A549 (cell line): ENCODE data around the gene MND1.

Source experiments
- CHD2 ChIP-seq: fragments of 150-350 bp; IDR thresholded peaks from 2 replicates; pipeline ENCODE4 v1.6.1; 2014; ENCODE audit warnings: low read length; ENCODE audit not compliant: partially characterized antibody
- HOXA7 ChIP-seq: fragments of 250-450 bp; sonication (Bioruptor Pico); IDR thresholded peaks from 2 replicates; pipeline ENCODE4 v1.5.0; 2020; ENCODE audit warnings: mild to moderate bottlenecking, moderate library complexity
- MAFK ChIP-seq: fragments of 450-650 bp; IDR thresholded peaks from 2 replicates; pipeline ENCODE4 v1.6.1; 2014; ENCODE audit not compliant: partially characterized antibody
- POLR2A ChIP-seq: IDR thresholded peaks from 2 replicates; pipeline ENCODE4 v1.6.1; 2012; ENCODE audit warnings: mild to moderate bottlenecking, low read length
- RFX5 ChIP-seq: fragments of 450-650 bp; IDR thresholded peaks from 2 replicates; pipeline ENCODE4 v1.7.1; 2014; ENCODE audit warnings: antibody characterized with exemption, mild to moderate bottlenecking, moderate library complexity
- TF ChIP-seq, protein P1 (sequence below): IDR thresholded peaks from 2 replicates; pipeline ENCODE4 v1.6.1; 2012
- TF ChIP-seq, protein P2 (sequence below): fragments of >200 bp; sonication (Bioruptor Twin); formaldehyde crosslinking; IDR thresholded peaks from 3 replicates; pipeline ENCODE4 v1.6.1; 2016
- TF ChIP-seq, protein P3 (sequence below): fragments of >200 bp; sonication (Bioruptor Twin); formaldehyde crosslinking; IDR thresholded peaks from 3 replicates; pipeline ENCODE4 v1.5.1; 2016
- TF ChIP-seq, protein P4 (sequence below): fragments of 250-450 bp; sonication (Bioruptor Pico); IDR thresholded peaks from 2 replicates; pipeline ENCODE4 v1.5.0; 2020; ENCODE audit warnings: low read depth, mild to moderate bottlenecking, moderate library complexity

DNA sequence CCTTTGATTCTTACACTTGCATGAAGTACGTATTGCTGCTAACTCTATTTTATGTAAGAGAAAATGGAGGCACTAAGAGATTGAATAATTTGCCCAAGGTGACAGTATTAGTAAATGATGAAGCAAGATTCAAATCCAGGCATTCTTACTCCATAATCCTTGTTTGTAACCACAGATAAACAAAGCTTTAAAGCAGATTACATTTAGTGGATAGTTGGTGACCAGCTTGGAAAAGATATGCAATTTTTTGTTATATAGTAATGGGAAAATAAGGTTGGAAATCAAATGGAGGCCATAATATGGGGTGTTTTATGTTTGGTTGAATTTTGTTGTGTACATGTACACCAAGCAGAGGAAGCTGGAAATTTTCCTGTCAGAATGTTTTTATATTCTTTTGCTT, 30.8 kb downstream of the MND1 start:
- no peak for TF ChIP-seq POLR2A
- TF ChIP-seq, protein P1, sequence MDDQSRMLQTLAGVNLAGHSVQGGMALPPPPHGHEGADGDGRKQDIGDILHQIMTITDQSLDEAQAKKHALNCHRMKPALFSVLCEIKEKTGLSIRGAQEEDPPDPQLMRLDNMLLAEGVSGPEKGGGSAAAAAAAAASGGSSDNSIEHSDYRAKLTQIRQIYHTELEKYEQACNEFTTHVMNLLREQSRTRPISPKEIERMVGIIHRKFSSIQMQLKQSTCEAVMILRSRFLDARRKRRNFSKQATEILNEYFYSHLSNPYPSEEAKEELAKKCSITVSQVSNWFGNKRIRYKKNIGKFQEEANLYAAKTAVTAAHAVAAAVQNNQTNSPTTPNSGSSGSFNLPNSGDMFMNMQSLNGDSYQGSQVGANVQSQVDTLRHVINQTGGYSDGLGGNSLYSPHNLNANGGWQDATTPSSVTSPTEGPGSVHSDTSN: no peak
- TF ChIP-seq, protein P2, sequence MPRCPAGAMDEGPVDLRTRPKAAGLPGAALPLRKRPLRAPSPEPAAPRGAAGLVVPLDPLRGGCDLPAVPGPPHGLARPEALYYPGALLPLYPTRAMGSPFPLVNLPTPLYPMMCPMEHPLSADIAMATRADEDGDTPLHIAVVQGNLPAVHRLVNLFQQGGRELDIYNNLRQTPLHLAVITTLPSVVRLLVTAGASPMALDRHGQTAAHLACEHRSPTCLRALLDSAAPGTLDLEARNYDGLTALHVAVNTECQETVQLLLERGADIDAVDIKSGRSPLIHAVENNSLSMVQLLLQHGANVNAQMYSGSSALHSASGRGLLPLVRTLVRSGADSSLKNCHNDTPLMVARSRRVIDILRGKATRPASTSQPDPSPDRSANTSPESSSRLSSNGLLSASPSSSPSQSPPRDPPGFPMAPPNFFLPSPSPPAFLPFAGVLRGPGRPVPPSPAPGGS: no peak
- TF ChIP-seq HOXA7 (CRISPR knock-in tag): no peak
- TF ChIP-seq, protein P3, sequence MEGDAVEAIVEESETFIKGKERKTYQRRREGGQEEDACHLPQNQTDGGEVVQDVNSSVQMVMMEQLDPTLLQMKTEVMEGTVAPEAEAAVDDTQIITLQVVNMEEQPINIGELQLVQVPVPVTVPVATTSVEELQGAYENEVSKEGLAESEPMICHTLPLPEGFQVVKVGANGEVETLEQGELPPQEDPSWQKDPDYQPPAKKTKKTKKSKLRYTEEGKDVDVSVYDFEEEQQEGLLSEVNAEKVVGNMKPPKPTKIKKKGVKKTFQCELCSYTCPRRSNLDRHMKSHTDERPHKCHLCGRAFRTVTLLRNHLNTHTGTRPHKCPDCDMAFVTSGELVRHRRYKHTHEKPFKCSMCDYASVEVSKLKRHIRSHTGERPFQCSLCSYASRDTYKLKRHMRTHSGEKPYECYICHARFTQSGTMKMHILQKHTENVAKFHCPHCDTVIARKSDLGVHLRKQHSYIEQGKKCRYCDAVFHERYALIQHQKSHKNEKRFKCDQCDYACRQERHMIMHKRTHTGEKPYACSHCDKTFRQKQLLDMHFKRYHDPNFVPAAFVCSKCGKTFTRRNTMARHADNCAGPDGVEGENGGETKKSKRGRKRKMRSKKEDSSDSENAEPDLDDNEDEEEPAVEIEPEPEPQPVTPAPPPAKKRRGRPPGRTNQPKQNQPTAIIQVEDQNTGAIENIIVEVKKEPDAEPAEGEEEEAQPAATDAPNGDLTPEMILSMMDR: no peak
- TF ChIP-seq, protein P4, sequence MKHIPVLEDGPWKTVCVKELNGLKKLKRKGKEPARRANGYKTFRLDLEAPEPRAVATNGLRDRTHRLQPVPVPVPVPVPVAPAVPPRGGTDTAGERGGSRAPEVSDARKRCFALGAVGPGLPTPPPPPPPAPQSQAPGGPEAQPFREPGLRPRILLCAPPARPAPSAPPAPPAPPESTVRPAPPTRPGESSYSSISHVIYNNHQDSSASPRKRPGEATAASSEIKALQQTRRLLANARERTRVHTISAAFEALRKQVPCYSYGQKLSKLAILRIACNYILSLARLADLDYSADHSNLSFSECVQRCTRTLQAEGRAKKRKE (CRISPR knock-in tag): no peak
- TF ChIP-seq MAFK: no peak
- TF ChIP-seq CHD2: no peak
- no peak for TF ChIP-seq RFX5
